HFFc6 (cell line): ENCODE results near the gene PRPF19. TPM values are rescaled to one million over a fixed set of nuclear protein-coding genes. Genes with fewer than 3 reads are reported as not detected.

Experiments used
- DNase-seq: peaks from one replicate; pipeline ENCODE4 v3.0.0-alpha.2; 2018
- H3K27ac Mint-ChIP-seq: 2 replicates; pipeline ENCODE4 v1.8.0; 2020; ENCODE audit warnings: mild to moderate bottlenecking, mixed read lengths
- H3K27me3 Mint-ChIP-seq: 2 replicates; pipeline ENCODE4 v1.8.0; 2021; ENCODE audit warnings: mild to moderate bottlenecking, moderate library complexity, mixed read lengths; ENCODE audit not compliant: insufficient read depth
- H3K36me3 Mint-ChIP-seq: 2 replicates; pipeline ENCODE4 v1.8.0; 2021; ENCODE audit warnings: low read depth, mixed read lengths
- H3K4me1 Mint-ChIP-seq: 2 replicates; pipeline ENCODE4 v1.8.0; 2020; ENCODE audit warnings: low read depth, mixed read lengths
- H3K4me3 Mint-ChIP-seq: 2 replicates; pipeline ENCODE4 v1.8.0; 2020; ENCODE audit warnings: mild to moderate bottlenecking, moderate library complexity, mixed read lengths
- H3K9me3 Mint-ChIP-seq: 2 replicates; pipeline ENCODE4 v1.8.0; 2020; ENCODE audit warnings: mild to moderate bottlenecking, mixed read lengths
- total RNA-seq, 6 experiments: library from RNA; stranded (reverse); fragmentation: NEBNext Ultra II Directional; extraction: Animal tissue kit (Norgen Biotek cat#: 25700); gene quantifications; 2 replicates in 1 of 6; 3 replicates in 5 of 6; pipeline ENCODE4 v1.2.3, GENCODE V29; 2021
- TF ChIP-seq, protein P1 (sequence below): fragments of 200-600 bp; sonication (generic); IDR thresholded peaks from 2 replicates; pipeline ENCODE4 v1.5.0; 2021; ENCODE audit warnings: antibody characterized with exemption, mild to moderate bottlenecking

The PRPF19 gene
- total RNA-seq, 6 experiments from 2014 or later, result 72.5 to 95.1 (median 89.4) TPM

DNA sequence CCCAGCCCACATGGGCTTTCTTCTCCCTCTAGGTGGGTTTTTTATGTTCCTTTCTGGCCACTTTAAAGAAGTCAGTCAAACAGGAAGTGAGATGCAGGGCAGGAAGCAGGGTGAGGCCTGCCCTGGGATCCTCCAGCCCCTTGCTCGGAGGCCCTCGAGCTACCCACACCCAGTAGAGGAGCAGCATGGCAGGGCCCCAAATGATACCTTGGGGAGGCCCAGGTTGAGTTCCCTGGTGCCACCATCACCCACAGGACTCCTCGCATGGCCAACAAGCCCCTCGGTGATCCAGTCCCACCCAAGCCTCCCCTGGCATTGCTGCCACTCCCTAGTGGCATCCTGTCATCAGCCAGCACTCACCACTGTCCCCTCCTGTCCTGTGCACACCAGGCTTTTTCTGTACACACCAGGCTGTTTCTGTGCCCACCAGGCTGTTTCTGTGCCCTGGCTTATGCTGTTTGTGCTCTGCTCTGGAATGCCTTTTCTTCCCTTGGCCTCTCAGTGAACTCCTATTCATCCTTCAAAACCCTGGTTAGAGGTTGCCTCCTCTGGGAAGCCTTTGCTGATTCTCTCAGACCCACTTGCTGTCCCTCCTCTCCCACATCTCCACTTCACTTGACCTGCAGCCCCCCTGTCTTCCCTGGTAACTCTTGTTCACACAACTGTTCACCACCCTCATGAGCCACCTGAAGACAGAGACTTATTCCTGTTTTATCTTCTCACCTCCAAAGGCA is 47.5 kb downstream of the PRPF19 start:
- TF ChIP-seq, protein P1, sequence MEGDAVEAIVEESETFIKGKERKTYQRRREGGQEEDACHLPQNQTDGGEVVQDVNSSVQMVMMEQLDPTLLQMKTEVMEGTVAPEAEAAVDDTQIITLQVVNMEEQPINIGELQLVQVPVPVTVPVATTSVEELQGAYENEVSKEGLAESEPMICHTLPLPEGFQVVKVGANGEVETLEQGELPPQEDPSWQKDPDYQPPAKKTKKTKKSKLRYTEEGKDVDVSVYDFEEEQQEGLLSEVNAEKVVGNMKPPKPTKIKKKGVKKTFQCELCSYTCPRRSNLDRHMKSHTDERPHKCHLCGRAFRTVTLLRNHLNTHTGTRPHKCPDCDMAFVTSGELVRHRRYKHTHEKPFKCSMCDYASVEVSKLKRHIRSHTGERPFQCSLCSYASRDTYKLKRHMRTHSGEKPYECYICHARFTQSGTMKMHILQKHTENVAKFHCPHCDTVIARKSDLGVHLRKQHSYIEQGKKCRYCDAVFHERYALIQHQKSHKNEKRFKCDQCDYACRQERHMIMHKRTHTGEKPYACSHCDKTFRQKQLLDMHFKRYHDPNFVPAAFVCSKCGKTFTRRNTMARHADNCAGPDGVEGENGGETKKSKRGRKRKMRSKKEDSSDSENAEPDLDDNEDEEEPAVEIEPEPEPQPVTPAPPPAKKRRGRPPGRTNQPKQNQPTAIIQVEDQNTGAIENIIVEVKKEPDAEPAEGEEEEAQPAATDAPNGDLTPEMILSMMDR, result no peak
- DNase-seq, result no peak
- peak overlapping the region; percentile 27; the same call in 1 of the 2 replicates for H3K27ac Mint-ChIP-seq

DNA sequence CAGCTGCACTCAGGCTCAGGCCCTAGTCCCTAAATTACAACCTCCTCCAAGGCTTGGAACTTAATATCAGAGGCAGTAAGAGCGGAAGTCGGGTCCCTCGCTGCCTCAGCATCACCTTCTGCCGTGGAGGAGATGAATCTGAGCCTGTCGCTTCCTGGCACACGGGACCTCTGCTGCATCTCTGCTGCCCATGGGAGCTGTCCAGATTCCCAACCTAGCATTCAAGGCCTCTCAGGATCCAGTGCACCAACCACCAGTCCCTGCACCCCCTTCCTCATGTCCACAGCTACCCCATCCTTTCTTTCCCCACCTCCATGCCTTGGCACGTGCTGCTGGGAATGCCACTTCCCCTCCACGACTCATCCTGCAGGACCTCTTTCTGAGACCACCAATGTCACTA is 48.1 kb downstream of the PRPF19 start:
- DNase-seq, result no peak
- peaks cover 12% of the 10 kb centered on the region for H3K27me3 Mint-ChIP-seq
- peak overlapping the region; percentile 59; the same call in 1 of the 2 replicates for H3K27ac Mint-ChIP-seq
- no peak overlapping the region for H3K4me3 Mint-ChIP-seq
- TF ChIP-seq, protein P1, result no peak
- no peaks in the 10 kb centered on the region for H3K9me3 Mint-ChIP-seq
- peaks cover 24% of the 10 kb centered on the region for H3K4me1 Mint-ChIP-seq
- H3K36me3 Mint-ChIP-seq, result no peaks in the 10 kb centered on the region

More for the DNA sequence above, 47.5 kb downstream of the PRPF19 start:
- Mint-ChIP-seq H3K4me3 (no peak overlapping the region), H3K9me3 (no peaks in the 10 kb centered on the region), H3K36me3 (no peaks in the 10 kb centered on the region), H3K27me3 (peaks cover 13% of the 10 kb centered on the region), H3K4me1 (peaks cover 24% of the 10 kb centered on the region)

DNA sequence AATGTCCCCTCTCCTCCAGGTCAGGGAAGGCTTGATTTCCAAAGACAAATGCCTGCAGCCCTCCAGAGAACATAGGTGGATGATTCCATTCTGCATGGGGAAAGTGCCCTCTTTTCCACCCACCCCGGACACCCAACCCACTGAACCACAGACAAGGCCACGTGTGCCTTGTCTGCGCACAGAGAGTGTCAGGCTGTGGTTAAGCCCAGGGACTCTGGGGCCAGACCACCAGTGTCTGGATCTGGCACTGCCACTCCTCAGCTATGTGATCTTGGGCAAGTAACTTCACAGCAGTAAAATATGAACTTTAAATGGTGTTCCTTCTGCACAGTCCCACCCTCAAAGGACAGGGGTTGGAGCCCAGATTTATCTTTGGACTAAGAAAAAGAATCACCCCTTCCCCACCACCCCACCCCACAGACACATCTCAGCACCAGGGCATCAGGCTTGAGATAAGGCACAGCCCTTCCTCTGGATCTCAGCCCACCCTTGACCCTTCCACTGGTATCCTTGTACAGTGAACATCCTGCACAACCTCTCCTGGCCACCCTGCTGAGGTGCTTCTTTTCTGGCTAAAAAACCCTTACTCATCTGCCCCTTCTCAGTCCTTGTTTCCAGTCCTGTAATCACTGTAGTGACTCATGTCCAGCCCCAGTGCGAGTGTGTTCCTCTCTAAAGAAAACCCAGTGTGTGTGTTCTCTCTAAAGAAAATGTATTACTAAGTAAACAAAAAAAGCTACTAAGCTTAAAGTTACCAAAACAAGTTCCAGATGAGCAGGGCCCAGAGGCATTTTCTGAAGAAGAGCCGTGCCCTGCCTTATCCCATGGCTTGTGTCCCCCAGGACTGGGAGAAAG is 48.8 kb downstream of the PRPF19 start:
- no peaks in the 10 kb centered on the region for H3K36me3 Mint-ChIP-seq
- TF ChIP-seq, protein P1, result no peak
- no peaks in the 10 kb centered on the region for H3K9me3 Mint-ChIP-seq
- H3K4me3 Mint-ChIP-seq, result no peak overlapping the region
- peaks cover 7% of the 10 kb centered on the region for H3K27me3 Mint-ChIP-seq
- H3K27ac Mint-ChIP-seq, result peak overlapping the region; percentile 59; the same call in 1 of the 2 replicates
- peak; percentile 30 for DNase-seq
- H3K4me1 Mint-ChIP-seq, result peaks cover 24% of the 10 kb centered on the region

DNA sequence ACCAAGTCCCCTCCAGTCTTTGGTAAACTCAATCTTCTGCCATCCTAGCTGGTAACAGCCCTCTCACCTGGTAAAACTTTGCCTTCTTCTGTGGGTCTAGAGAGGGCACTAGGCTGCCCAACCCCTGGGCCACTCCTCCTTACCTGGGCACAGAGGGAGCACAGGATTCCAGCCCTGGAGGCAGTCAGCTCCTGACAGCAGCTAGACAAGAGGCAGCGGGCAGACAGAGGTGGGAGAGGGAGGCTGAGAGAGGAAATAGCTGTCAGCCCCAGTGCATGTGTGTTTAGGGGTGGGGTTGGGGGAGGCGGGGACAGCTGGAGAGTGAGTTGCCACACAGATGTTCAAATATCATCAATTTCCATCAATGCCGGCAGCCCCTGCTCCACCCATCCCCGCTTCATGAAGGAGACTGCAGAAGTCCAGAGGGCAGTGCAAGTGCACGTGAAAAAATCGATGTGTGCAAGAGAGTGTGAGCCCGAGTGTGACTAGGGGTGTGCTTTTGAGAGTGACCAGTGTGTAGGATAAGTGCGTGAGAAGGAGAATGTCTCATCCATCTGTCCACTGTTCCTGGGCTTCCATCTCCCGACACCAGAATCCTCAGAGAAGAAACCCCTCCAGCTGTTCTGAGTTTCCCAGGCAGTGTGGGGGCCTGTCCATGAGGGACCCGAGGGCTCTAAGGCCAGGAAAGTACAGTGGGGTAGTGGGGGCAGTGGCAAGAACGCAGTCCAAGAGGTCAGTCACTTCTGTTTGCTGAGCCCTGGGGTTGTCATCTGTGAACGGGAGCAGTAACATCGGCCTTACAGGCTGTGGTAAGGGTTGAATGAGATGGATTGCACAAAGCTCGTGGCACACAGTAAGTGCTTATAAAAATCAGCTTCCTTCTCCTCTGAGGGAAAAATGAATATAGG is 50.4 kb downstream of the PRPF19 start, which contains the start of gene PTGDR2:
Gene PTGDR2 (minus strand): TSS at position 225 of the 908 bp plus-strand sequence. CDS start 2,228 bp downstream, outside the sequence.
- Mint-ChIP-seq H3K4me3 (no peak within 1 kb of the TSS), H3K4me1 (peaks cover 24% of the 10 kb centered on the region), H3K27me3 (peaks cover 2% of the 10 kb centered on the region), H3K9me3 (no peaks in the 10 kb centered on the region), H3K36me3 (peaks cover 9% of the 10 kb centered on the region), H3K27ac (no peak within 1 kb of the TSS)
- TF ChIP-seq, protein P1, result no peak
- DNase-seq, result no peak
